Urothelium cell line (cell line): ENCODE results near the gene SBF1.

ENCODE experiments used
- DNase-seq: peaks from one replicate; pipeline ENCODE4 v3.0.0; 2011; ENCODE audit warnings: low spot score, mixed read lengths
- FAIRE-seq: peaks from 2 replicates; lab custom pipeline; 2011; peaks lifted over from hg19 to GRCh38; lab: Jason Lieb, UNC

Gene SBF1

DNA sequence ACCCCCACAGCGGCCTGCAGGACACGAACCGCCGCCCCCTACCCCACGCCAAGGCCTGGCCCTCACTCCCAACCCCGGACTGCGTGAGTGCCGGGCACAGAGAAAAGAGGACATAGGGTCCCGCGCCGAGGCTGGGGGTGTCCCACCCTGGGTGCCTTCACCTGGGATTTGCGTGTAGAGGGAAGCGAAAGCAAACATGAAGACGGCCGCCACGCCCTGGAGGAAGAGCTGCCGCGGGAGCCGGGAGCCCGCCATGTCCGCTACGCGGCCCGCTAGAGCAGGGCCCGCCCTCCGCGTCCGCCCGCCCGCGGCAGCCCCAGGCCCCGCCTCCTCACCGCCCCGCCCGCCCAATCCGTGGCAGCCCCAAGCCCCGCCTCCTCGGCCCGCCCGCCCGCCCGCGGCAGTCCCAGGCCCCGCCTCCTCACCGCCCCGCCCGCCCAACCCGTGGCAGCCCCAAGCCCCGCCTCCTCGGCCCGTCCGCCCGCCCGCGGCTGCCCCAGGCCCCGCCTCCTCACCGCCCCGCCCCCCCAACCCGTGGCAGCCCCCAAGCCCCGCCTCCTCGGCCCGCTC, 32.7 kb upstream of the SBF1 start, which contains the start of gene LMF2:
Gene LMF2 (minus strand): TSS at position 282 of the 570 bp plus-strand sequence. CDS start 27 bp downstream, at position 255.
- FAIRE-seq, result peak; percentile 32

DNA sequence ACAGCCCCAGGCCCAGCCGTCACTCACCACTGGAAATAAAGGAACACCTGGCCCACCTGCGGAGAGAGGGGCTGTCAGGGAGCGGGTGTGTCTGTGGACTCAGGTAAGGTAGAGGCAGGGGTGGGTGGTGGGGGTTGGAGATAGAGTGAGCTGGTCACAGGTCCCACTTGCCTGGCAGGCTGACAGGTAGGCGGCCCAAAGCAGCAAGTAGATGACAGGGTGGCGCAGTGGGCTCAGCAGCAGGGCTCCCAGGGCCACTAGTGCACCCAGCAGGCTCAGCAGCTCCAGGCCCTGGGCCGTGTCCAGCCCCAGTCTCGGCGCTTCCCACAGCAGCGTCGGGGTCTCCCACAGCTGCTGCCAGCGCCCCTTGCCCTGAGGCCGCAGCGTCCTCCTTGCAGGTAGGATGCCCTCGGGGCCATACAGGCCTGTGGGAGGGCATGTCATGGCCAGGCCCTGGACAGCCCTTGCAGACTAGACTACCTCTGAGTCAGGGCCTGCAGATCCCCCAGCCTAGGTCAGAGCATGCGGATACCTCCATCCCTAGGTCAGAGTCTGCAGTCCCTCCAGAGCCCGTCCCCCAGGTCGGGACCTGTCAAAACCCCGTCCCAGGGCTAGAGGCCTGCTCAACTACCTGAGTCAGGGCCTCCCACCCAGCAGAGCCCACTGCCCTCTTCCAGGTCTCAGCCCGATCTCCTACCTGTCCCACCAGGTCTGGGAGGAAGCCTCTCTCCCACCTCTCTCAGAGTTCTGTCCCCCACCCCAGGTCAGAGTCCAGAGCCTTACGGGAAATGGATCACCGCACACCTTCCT, 32.0 kb upstream of the SBF1 start:
- DNase-seq (no peak), FAIRE-seq (no peak)

More for the DNA sequence above, 32.7 kb upstream of the SBF1 start, which contains the start of gene LMF2:
- DNase-seq, result peak; percentile 97

DNA sequence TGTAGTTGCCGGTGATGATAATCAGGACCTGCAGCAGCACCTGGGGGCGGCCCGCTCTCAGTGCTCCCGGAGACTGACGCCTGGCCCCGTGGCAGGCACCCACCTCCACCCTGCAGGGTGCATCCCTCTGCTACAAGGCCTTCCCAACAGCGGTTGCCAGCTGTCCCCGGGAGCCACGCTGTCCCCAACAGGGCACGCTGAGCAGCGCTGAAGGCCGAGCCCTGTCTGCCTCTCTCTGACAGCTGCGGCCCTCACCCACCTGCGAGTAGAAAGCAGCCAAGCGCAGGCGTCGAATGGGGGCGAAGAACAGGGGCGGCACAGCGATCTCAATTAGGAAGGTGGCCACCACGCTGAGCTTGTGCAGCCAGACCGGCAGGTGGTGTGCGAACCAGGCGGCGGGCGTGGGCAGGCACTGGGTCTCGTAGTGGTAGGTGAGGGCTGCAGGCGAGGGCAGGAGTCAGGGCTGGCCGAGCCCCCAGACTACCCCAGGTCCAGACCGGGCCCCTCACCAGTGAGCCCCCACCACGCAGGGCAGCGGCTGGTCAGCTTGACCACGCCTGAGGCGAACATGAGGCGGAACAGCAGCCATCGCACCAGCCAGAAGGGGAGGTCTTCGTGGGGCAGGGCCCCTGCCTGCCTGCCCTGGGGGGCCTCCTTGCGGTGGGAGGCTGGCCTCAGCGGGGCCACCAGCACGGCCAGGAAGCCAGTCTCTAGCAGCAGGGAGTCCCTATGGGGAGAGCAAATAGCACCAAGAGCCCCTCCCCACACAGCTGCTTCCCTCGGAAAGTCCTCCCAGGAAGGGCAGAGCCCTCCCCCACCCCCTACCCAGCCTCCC, 31.2 kb upstream of the SBF1 start:
- no peak for DNase-seq
- peak; percentile 76 for FAIRE-seq

DNA sequence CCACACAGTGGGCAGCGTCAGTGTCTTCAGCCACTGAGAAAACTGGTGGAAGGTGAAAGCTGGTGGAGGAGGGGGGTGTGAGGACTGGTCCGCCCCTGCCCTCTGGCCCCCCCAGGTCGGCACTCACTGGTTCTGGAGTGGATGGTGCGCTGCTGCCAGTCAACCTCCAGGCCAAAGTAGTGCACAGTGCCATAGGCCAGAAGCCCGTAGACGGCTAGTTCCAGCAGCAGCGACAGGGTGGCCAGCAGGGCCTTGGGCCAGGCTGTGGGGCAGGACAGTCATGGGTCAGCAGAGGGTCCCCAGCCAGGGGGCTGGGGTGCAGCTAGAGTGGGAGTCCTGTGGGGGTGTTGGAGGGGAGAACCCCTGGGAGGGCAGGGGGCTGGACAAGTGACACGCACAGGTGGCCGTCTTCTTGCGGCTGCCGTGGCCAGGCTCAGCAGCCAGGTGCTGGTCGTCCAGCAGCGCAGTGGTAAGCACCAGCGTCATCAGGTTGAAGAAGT, 30.5 kb upstream of the SBF1 start:
- FAIRE-seq (no peak), DNase-seq (no peak)

DNA sequence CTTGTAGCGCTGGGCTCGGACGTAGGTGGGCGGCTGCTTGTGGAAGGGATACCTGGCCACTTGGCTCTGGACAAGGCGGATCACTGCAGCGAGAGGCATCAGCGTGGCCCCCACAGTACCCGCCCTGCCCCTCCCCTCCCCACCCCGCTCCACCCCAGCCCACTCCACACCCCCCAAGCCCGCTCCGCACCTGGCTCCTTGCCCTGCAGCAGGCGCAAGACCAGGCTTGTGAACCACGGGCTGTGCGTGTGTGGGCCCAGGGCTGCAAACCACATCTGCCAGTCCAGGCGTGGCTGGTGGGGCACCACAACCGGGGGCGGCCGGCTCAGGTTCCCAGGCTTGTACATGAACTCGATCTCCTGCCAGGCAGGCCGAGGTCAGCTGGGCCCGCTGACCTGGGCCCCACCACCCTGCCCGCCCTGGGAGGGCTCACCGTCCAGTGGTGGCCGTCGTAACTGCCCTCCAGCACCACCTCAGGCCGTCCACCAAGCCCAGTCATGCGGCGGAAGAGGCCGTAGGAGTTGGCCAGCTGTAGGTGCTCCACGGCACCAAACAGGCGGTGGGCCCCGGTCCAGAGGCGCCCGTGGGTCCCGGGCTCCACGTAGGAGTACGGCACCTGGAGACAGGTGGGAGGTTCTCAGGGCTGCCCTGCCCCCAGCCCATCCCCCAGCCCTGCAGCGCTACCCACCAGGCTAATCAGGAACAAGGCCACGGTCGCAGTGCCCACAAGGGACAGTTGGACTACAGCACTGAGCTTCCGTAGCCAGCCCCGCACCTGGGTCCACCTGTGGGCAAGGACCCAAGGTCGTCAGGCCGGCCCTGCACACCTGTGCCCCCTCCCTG, 29.8 kb upstream of the SBF1 start:
- DNase-seq (no peak), FAIRE-seq (no peak)

DNA sequence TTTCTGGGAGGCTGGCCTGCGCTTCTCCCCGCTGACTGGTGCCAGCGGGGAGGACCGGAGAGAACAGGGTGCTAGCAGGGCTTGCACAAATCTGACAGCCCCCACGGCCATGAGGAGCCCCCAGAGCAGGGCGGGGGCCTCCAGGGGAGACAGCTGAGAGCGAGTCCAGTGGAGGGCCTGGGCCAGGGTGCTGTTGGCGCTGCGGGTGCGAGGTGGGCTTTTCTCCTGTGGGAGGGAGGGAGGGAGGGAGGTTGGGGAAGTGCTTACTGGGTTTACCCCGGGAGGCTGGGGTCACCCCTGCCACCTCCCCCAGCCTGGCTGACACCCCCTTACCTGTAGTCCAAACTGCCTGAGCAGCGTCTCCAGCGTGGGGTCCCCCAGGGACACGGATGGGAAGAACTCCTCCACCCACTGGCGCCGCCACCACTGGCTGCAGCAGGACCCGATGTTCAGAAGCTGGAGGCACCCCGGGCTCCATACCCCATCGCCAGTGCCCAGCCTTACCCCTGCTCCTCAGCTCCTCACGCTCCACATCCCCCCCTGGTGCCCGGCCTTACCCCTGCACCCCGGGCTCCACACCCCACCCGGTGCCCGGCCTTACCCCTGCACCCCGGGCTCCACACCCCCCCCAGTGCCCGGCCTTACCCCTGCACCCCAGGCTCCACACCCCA, 28.8 kb upstream of the SBF1 start:
- DNase-seq (no peak), FAIRE-seq (no peak)

DNA sequence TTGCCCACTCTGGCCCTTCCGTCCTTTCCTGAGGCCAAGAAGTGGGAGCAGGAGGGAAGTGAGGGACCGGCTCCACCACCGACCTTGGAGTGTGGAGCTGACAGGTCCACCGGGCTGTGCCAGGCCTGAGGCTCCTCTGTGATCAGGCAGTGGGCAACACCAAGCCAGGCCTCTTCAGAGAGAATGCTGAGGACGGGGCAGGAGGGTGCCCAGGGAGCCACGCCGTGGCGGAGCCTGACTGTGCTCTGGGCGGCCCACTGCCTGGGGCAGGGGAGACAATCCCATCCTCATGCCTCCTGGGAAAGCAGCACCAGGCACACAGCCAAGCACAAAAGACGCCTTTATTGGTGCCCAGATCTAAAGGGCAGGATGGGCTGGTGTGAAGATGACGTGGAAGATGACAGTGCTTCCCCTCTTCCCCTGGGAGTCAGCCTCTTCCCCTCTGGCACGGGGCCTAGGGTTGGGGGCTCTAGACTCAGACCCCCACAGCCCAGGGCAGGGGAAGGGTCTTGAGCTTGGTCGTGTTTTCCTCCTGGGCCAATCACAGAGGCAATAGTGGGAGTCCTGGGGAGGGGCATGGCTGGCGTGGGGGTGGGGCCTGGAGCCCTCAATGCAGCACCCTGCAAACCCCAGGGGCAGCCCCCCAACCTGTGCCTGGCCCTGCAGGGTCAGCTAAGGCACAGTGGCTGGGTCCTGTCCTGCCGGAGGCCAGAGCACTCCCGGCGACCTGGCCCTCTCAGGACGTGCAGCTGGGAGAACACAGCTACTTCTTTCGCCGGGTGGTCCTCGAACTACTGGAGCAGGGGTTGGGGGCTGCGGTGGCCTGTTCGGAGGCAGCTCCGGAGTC, 28.0 kb upstream of the SBF1 start:
- FAIRE-seq, result no peak

DNA sequence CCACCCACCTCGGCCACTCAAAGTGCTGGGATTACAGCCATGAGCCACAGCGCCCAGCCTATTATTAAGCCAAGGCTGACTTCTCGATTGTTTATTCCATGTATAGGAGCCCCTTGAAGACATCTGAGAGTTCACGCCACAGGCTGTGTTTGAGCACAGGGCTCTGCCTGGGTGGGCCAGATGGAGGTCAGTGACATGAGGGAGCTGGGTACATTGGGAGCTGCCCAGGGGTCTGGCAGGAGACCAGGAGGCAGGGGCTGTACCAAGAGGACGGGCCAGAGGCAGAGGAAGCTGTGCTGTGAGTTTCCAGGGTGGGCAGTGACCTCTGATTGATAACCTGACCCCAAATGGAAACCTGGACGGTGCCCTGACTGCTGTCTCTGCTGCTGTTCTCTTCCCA, 27.3 kb upstream of the SBF1 start:
- FAIRE-seq, result no peak
- no peak for DNase-seq

More for the DNA sequence above, 28.0 kb upstream of the SBF1 start:
- no peak for DNase-seq

DNA sequence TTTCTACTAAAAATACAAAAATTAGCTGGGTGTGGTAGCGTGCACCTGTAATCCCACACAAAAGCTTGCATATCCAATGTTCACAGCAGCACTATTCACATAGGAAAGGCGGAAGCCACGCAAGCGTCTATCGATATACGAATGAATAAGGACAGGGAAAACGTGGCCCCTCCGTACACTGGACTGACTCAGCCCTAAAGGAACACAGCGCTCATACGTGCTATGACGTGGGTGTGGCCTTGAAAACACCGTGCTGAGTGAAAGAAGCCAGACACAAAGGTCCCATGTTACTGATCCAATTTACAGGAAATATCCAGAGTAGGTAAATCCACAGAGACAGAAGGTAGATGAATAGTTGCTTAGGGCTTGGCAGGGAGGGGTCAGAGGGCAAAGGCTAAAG, 25.6 kb upstream of the SBF1 start:
- FAIRE-seq (no peak), DNase-seq (no peak)

DNA sequence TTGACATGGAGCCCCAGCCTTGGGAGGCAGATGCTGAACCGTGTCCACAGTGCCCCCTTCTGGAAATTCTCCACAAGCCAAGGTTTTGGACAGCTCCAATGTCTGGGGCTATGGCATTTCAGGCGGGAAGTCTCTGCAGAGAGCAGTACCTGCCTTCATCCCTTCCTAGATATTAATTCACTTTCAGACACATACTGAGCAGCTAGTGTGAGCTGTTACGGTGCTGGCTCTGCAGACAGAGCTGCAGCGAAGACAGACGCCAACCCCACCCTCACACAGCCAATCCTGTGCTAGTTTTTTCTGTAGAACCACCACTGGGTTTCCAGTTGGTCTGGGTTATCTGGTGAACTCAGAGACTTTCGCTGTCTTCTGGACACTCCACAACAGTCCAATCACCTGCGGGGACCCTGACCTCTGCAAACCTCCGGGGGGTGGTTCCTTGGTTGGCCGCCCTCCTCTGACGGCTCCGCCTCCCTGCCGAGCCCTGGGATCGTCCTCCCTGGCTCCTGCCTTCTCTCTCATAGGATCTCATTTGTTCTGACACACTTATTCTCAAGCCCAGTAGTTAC, 23.6 kb upstream of the SBF1 start:
- DNase-seq (peak; percentile 59), FAIRE-seq (peak; percentile 30)

DNA sequence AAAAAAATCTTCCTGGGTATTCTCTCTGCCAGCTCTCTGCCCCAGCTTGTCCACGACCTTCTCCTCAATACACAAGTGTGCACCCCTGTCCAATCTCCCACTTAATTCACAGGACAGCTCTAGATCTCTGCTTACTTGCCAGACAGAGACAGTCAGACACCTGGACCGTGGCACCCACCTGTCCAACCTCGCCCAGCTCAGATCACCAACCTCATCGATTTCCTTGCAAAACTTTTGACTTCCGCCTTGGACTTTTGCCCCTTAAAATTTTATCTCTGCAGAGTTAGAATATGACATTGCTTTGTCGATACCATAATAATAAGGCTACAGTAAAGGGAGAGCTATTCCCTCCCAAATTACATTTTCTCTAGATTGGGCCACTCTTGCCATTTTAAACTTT, 22.3 kb upstream of the SBF1 start:
- FAIRE-seq, result no peak
- no peak for DNase-seq

DNA sequence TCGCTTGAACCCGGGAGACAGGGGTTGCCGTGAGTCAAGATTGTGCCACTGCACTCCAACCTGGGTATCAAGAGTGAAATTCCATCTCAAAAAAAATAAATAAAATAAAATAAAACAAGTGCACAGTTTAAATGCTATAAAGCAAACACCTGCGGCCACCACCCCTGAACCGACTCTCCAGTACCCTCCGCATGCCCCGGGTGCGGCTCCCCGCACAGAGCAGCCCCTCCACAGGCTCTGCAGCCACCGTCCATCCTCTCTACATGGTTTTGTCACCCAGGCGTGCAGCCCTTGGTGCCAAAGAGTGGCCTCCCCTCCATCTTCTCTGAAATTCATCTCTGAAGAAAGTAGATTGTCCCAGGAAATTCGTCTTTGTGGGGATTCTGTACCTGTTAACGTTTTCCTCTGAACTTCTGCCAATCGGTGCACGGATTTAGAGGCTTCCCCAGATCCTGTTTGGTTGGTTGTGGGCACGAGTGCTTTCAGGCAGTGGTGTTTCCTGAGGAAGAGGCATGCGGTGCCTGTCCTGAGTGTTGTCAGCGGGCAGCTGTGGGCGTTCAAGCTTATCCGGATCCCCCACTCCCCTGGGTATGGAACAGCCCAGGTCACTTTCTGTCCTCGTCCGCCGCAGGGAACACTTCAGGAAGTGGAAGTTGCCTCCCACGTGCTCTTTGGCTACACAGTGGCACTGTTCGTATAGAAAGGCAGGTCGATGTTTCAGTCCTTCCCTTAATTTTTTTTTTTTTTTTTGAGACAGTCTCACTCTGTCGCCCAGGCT, 15.9 kb upstream of the SBF1 start:
- no peak for DNase-seq
- FAIRE-seq, result no peak

DNA sequence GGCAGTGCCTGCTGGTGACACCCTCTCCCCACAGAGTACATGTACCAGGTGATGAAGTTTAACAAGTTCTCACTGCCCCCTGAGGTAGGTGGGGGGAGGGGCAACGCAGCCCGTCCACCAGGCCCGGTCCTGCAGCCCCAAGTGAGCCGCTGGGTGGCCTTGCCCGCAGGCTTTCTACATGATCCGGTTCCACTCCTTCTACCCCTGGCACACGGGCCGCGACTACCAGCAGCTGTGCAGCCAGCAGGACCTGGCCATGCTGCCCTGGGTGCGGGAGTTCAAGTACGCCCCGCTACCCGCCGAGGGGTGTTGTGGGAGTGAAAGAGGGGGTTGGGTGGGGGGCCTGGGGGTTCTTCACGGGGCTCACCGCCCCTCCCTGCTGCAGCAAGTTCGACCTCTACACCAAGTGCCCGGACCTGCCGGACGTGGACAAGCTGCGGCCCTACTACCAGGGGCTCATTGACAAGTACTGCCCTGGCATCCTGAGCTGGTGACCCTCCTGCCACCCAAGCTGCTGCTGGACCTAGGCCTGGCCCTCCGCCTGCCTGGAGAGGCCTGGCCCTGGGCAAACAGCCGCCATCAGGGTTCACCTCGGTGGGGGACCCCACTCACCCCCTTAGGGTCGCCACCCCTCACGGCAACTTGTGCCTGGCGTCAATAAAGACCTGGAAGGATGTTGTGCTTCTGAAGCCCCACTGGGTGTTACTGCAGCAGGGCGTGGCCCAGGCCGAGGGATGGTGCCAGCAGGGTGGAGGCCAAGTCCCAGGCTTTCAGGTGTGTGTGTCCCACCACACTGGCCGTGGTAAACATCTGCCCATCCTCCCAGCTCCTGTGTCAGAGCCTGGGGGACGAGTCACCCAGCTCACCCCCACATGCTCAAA, 14.8 kb upstream of the SBF1 start:
- FAIRE-seq (no peak), DNase-seq (no peak)

DNA sequence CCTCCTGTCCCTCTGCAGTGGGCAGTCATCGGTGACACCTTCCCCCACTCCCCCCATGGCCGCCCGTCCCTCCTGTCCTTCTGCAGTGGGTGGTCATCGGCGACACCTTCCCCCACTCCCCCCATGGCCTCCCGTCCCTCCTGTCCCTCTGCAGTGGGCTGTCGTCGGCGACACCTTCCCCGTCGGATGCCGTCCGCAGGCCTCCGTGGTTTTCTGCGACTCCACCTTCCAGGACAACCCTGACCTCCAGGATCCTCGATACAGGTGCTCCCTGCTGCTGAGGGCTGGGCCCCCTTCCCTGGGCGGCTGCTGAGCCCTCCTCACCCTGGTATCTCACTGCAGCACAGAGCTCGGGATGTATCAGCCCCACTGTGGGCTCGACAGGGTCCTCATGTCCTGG, 14.1 kb upstream of the SBF1 start:
- DNase-seq (no peak), FAIRE-seq (no peak)

DNA sequence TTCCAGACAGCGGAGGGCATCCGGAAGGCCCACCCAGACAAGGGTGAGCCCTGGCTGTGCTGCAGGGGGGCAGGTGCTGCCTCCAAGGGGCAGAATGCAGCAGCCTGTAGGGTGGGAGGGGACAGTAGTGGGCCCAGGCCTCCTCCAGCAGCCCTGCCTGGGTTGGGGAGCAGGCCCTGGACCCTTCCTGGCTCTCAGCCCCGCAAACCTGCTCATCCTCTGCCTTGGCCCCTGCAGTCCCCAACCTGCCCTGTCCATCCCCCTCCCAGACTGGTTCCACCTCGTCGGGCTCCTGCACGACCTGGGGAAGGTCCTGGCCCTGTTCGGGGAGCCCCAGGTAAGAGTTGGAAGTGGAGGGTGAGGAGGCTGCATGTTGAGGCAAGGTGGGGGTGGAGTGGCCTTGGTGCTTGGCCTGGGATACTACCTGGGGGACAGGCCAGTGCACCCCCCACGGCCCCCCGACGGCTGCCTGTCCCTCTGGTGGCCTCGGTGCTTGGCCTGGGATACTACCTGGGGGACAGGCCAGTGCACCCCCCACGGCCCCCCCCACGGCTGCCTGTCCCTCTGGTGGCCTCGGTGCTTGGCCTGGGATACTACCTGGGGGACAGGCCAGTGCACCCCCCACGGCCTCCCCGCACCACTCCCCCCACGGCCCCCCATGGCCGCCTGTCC, 13.3 kb upstream of the SBF1 start:
- DNase-seq (no peak), FAIRE-seq (no peak)

DNA sequence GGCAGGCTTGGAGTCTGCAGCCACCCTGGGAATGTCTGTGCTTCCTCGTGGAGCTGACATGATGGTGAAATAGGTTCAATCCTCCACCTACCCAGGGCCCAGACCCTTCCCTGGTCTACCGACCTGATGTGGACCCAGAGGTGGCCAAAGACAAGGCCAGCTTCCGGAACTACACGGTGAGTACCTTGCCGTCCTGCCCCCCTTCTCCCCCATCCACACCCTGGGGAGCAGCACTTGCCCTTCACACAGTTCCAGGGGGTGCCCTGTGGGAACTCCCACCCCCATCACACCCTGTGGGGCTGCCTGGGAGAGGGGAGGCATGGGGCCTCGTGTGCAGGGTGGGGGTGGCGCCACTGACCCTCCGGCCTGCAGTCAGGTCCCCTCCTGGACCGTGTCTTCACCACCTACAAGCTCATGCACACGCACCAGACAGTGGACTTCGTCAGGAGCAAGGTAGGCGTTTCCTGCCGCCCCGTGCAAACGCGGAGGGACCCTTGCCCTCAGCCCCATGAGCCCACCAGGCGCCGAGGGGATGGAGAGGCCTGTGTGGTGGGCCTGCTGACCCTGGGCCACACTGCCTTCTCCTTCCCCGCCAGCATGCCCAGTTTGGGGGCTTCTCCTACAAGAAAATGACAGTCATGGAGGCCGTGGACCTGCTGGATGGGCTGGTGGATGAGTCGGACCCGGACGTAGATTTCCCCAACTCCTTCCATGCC, 12.6 kb upstream of the SBF1 start:
- DNase-seq (no peak), FAIRE-seq (no peak)
